ENCODE measurements around the gene CKM. TPM values are rescaled to one million over a fixed set of nuclear protein-coding genes. Genes with fewer than 3 reads are reported as not detected.
A peak's percentile ranks its signal among the peaks of the same experiment; 100 is the strongest.

Gene CKM
- total RNA-seq, 4 donors from 2014 or later = 0.17 to 0.73 TPM; not detected in 2

- no peaks in the 10 kb centered on the region for H3K27me3 ChIP-seq
- H3K27ac ChIP-seq = no peak overlapping the region
- no peak for TF ChIP-seq EP300 (IDR thresholded peaks at IDR 0.05)
- no peak for TF ChIP-seq CTCF (IDR thresholded peaks at IDR 0.05)
- no peak for TF ChIP-seq POLR2A (IDR thresholded peaks at IDR 0.05)
- no peak for TF ChIP-seq POLR2AphosphoS5 (IDR thresholded peaks at IDR 0.05)
- H3K4me1 ChIP-seq = peaks cover 0 to 10% (median 0%) of the 10 kb centered on the region in 3 donors
- WGBS, 2 donors (ENCODE audit: low coverage in 1 of 2) = 100% methylated on average over 3 of the region's 6 CpGs; no CpG with 5 or more reads in 1 of the 2 donors
- peaks cover 0 to 15% (median 0%) of the 10 kb centered on the region in 3 donors for H3K9me3 ChIP-seq
- H3K4me3 ChIP-seq = no peak overlapping the region
- no peak for ATAC-seq
- H3K36me3 ChIP-seq = peaks cover 0 to 99% of the 10 kb centered on the region in 2 donors
Measured at GRCh38 chr19:45290381-45290931, 32.2 kb downstream of the CKM start.

- H3K4me1 ChIP-seq = no peaks in the 10 kb centered on the region
- TF ChIP-seq CTCF (IDR thresholded peaks at IDR 0.05) (no peak), EP300 (IDR thresholded peaks at IDR 0.05) (no peak), POLR2A (IDR thresholded peaks at IDR 0.05) (no peak), POLR2AphosphoS5 (IDR thresholded peaks at IDR 0.05) (no peak)
- H3K4me3 ChIP-seq = no peak overlapping the region
- peaks cover 0 to 99% of the 10 kb centered on the region in 2 donors for H3K36me3 ChIP-seq
- no peak overlapping the region for H3K27ac ChIP-seq
- H3K27me3 ChIP-seq = no peaks in the 10 kb centered on the region
- no peak for ATAC-seq
- 68 to 75% methylated on average over 7 of the region's 7 CpGs for WGBS, 2 donors (ENCODE audit: low coverage in 1 of 2)
- no peaks in the 10 kb centered on the region for H3K9me3 ChIP-seq
Measured at GRCh38 chr19:45283443-45284033, 39.1 kb downstream of the CKM start.

GRCh38 chr19:45280471-45280961, 42.2 kb downstream of the CKM start:
- Histone ChIP-seq H3K4me3 (no peak overlapping the region), H3K27ac (no peak overlapping the region), H3K9me3 (no peaks in the 10 kb centered on the region), H3K4me1 (no peaks in the 10 kb centered on the region), H3K36me3 (peaks cover 0 to 99% of the 10 kb centered on the region in 2 donors), H3K27me3 (no peaks in the 10 kb centered on the region)
- no CpG with 5 or more reads among the region's 19 CpGs for WGBS, 2 donors (ENCODE audit: low coverage in 1 of 2)
- ATAC-seq = no peak
- TF ChIP-seq POLR2A (IDR thresholded peaks at IDR 0.05) (no peak), CTCF (IDR thresholded peaks at IDR 0.05) (no peak), POLR2AphosphoS5 (IDR thresholded peaks at IDR 0.05) (no peak), EP300 (IDR thresholded peaks at IDR 0.05) (no peak)

GRCh38 chr19:45279587-45280192, 43.0 kb downstream of the CKM start:
- Histone ChIP-seq H3K4me3 (no peak overlapping the region), H3K4me1 (no peaks in the 10 kb centered on the region), H3K9me3 (no peaks in the 10 kb centered on the region), H3K27me3 (no peaks in the 10 kb centered on the region), H3K36me3 (peaks cover 0 to 100% of the 10 kb centered on the region in 2 donors), H3K27ac (no peak overlapping the region)
- ATAC-seq = peak; percentile 28
- WGBS, 2 donors (ENCODE audit: low coverage in 1 of 2) = 95% methylated on average over 3 of the region's 3 CpGs; no CpG with 5 or more reads in 1 of the 2 donors
- TF ChIP-seq POLR2A (IDR thresholded peaks at IDR 0.05) (no peak), CTCF (IDR thresholded peaks at IDR 0.05) (no peak), POLR2AphosphoS5 (IDR thresholded peaks at IDR 0.05) (no peak), EP300 (IDR thresholded peaks at IDR 0.05) (no peak)

Data from gastroesophageal sphincter (tissue), 4 donors.